H1 (cell line): ENCODE measurements around the gene AHCY. TPM values are rescaled to one million over a fixed set of nuclear protein-coding genes. Genes with fewer than 3 reads are reported as not detected.

Experiments used
- CTCF ChIA-PET: fragments of 300-600 bp; sonication (Branson Sonifier 250); formaldehyde crosslinking; loops from one replicate; lab custom pipeline; 2021; ENCODE audit not compliant: partially characterized antibody; lab: Charles Lee
- POLR2A ChIA-PET: fragments of 300-600 bp; sonication (Branson Sonifier 250); formaldehyde crosslinking; loops from one replicate; lab custom pipeline; 2021; ENCODE audit warnings: inconsistent platforms; ENCODE audit not compliant: partially characterized antibody; lab: Charles Lee
- DNase-seq, 2 experiments: peaks; one replicate each; pipeline versions ENCODE4 v3.0.0 to v3.0.0-alpha.2; 2010 to 2022; ENCODE audit warnings: low spot score in 2 of 2, low read depth in 1 of 2, mixed read lengths in 1 of 2
- FAIRE-seq: peaks from 2 replicates; lab custom pipeline; 2011; peaks lifted over from hg19 to GRCh38; lab: Jason Lieb, UNC
- H2AFZ ChIP-seq: 2 replicates; pipeline ENCODE4 v1.8.1; 2012; ENCODE audit warnings: low read length, inconsistent platforms
- H2AK5ac ChIP-seq: 2 replicates; pipeline ENCODE4 v1.6.1; 2013; ENCODE audit warnings: low read depth, low read length
- H2BK120ac ChIP-seq: replicated peaks from 2 replicates; pipeline ENCODE3; 2013; ENCODE audit warnings: low read depth, low read length, inconsistent platforms
- H2BK12ac ChIP-seq: 2 replicates; pipeline ENCODE4 v1.6.1; 2013; ENCODE audit warnings: low read depth, low read length
- H2BK15ac ChIP-seq: 2 replicates; pipeline ENCODE4 v1.6.1; 2013; ENCODE audit warnings: low read length
- H2BK20ac ChIP-seq: 2 replicates; pipeline ENCODE4 v1.6.1; 2013; ENCODE audit warnings: low read length
- H2BK5ac ChIP-seq: 2 replicates; pipeline ENCODE4 v1.6.1; 2013; ENCODE audit warnings: low read depth, low read length
- H3K14ac ChIP-seq: 2 replicates; pipeline ENCODE4 v1.6.1; 2013; ENCODE audit warnings: inconsistent platforms; ENCODE audit not compliant: insufficient read length
- H3K18ac ChIP-seq: 2 replicates; pipeline ENCODE4 v1.6.1; 2013; ENCODE audit warnings: low read length; ENCODE audit errors: extremely low read depth
- H3K23ac ChIP-seq: 2 replicates; pipeline ENCODE4 v1.6.1; 2013; ENCODE audit warnings: inconsistent platforms; ENCODE audit not compliant: insufficient read length
- H3K23me2 ChIP-seq: 2 replicates; pipeline ENCODE4 v1.6.1; 2013; ENCODE audit warnings: low read depth, low read length
- H3K27ac ChIP-seq: 2 replicates; pipeline ENCODE4 v1.6.1; 2011; ENCODE audit warnings: low read depth, low read length, inconsistent platforms
- H3K27me3 ChIP-seq, 4 experiments: replicated peaks in 1 of 4; 1 replicate in 1 of 4; 2 replicates in 3 of 4; pipeline versions ENCODE4 v1.6.1 to v1.8.1; 2011 to 2013; ENCODE audit warnings: low read length in 3 of 4, mild to moderate bottlenecking in 3 of 4, inconsistent platforms in 2 of 4, mixed read lengths in 2 of 4, moderate library complexity in 1 of 4; ENCODE audit not compliant: control insufficient read depth in 3 of 4, insufficient read depth in 3 of 4; ENCODE audit errors: extremely low read depth in 1 of 4
- H3K36me3 ChIP-seq, 4 experiments: 2 replicates each; pipeline versions ENCODE4 v1.6.1 to v1.8.1; 2011 to 2013; ENCODE audit warnings: mild to moderate bottlenecking in 4 of 4, low read length in 3 of 4, moderate library complexity in 2 of 4, control low read depth in 1 of 4, inconsistent platforms in 1 of 4; ENCODE audit not compliant: insufficient read depth in 4 of 4, control insufficient read depth in 2 of 4
- H3K4ac ChIP-seq: replicated peaks from 2 replicates; pipeline ENCODE3; 2013; ENCODE audit warnings: low read length, low read depth, mixed read lengths, inconsistent platforms; ENCODE audit not compliant: insufficient read length
- H3K4me1 ChIP-seq, 4 experiments: replicated peaks in 1 of 4; 1 replicate in 1 of 4; 2 replicates in 3 of 4; pipeline versions ENCODE4 v1.6.1 to v1.8.1; 2011 to 2013; ENCODE audit warnings: low read length in 3 of 4, inconsistent platforms in 2 of 4, mixed read lengths in 1 of 4; ENCODE audit not compliant: insufficient read depth in 4 of 4, control insufficient read depth in 3 of 4
- H3K4me2 ChIP-seq, 2 experiments: 2 replicates each; pipeline versions ENCODE4 v1.6.1 to v1.8.1; 2011 to 2013; ENCODE audit warnings: low read depth in 2 of 2, low read length in 2 of 2, control low read depth in 1 of 2, inconsistent platforms in 1 of 2, mild to moderate bottlenecking in 1 of 2; ENCODE audit not compliant: insufficient read depth in 1 of 2
- H3K4me3 ChIP-seq, 4 experiments: fragments of 200-600, 300-600 bp in 1 of 4; sonication (generic), shearing (Covaris generic), sonication (Bioruptor Twin) in 1 of 4; 2 replicates each; pipeline versions ENCODE4 v1.5.1 to v1.8.1; 2011 to 2016; ENCODE audit warnings: low read length in 4 of 4, low read depth in 3 of 4, control low read depth in 2 of 4, inconsistent platforms in 2 of 4, mild to moderate bottlenecking in 2 of 4, mixed read lengths in 1 of 4, moderate library complexity in 1 of 4; ENCODE audit not compliant: insufficient read depth in 2 of 4; ENCODE audit errors: extremely low read depth in 1 of 4
- H3K56ac ChIP-seq: replicated peaks from 2 replicates; pipeline ENCODE3; 2013; ENCODE audit warnings: low read depth, mild to moderate bottlenecking, mixed read lengths, low read length, inconsistent platforms; ENCODE audit not compliant: insufficient read length
- H3K79me1 ChIP-seq: 2 replicates; pipeline ENCODE4 v1.6.1; 2013; ENCODE audit warnings: low read depth, low read length, control low read depth
- H3K79me2 ChIP-seq, 2 experiments: 2 replicates each; pipeline versions ENCODE4 v1.6.1 to v1.8.1; 2012 to 2013; ENCODE audit warnings: low read length in 2 of 2, mild to moderate bottlenecking in 2 of 2, inconsistent platforms in 1 of 2; ENCODE audit not compliant: insufficient read depth in 2 of 2, control insufficient read depth in 1 of 2
- H3K9ac ChIP-seq, 4 experiments: replicated peaks in 1 of 4; 1 replicate in 1 of 4; 2 replicates in 3 of 4; pipeline versions ENCODE4 v1.6.1 to v1.8.1; 2011 to 2013; ENCODE audit warnings: low read depth in 3 of 4, low read length in 3 of 4, control low read depth in 2 of 4, mild to moderate bottlenecking in 2 of 4, moderate library complexity in 2 of 4, inconsistent platforms in 1 of 4; ENCODE audit errors: extremely low read depth in 1 of 4
- H3K9me3 ChIP-seq, 2 experiments: 2 replicates each; pipeline versions ENCODE4 v1.6.1 to v1.8.1; 2012 to 2013; ENCODE audit warnings: mild to moderate bottlenecking in 2 of 2, moderate library complexity in 2 of 2, control low read depth in 1 of 2, inconsistent platforms in 1 of 2, low read depth in 1 of 2, low read length in 1 of 2, mixed read lengths in 1 of 2; ENCODE audit not compliant: insufficient read depth in 2 of 2
- H4K20me1 ChIP-seq, 2 experiments: replicated peaks in 1 of 2; 2 replicates each; pipeline versions ENCODE3 to v1.8.1; 2011 to 2013; ENCODE audit warnings: inconsistent platforms in 2 of 2, low read length in 2 of 2, mild to moderate bottlenecking in 1 of 2; ENCODE audit not compliant: insufficient read depth in 2 of 2, control insufficient read depth in 1 of 2
- H4K5ac ChIP-seq: 2 replicates; pipeline ENCODE4 v1.6.1; 2013; ENCODE audit warnings: low read length, low read depth, mixed read lengths, inconsistent platforms; ENCODE audit not compliant: insufficient read length
- H4K8ac ChIP-seq: 2 replicates; pipeline ENCODE4 v1.8.0; 2013; ENCODE audit warnings: mild to moderate bottlenecking, moderate library complexity, low read length, inconsistent platforms; ENCODE audit not compliant: insufficient read depth; ENCODE audit errors: extremely low read depth
- H4K91ac ChIP-seq: replicated peaks from 2 replicates; pipeline ENCODE3; 2013; ENCODE audit warnings: low read length, mixed read lengths, inconsistent platforms; ENCODE audit not compliant: insufficient read length
- BACH1 ChIP-seq: IDR thresholded peaks from 2 replicates; pipeline ENCODE4 v1.6.1; 2012; ENCODE audit warnings: low read length, improper control_type of control experiment
- BRCA1 ChIP-seq: IDR thresholded peaks from 2 replicates; pipeline ENCODE4 v1.6.1; 2012; ENCODE audit warnings: low read depth, low read length, improper control_type of control experiment
- CBX8 ChIP-seq: fragments of 300-800, 300-1000 bp; sonication (generic); IDR thresholded peaks from 2 replicates; pipeline ENCODE4 v1.7.1; 2016; ENCODE audit warnings: low read depth, low read length, borderline replicate concordance
- CREB1 ChIP-seq: IDR thresholded peaks from 2 replicates; pipeline ENCODE4 v1.6.1; 2012; ENCODE audit warnings: inconsistent platforms
- CTBP2 ChIP-seq: IDR thresholded peaks from 2 replicates; pipeline ENCODE4 v1.7.0; 2011; ENCODE audit warnings: borderline replicate concordance, mild to moderate bottlenecking, moderate library complexity, mixed read lengths, low read length; ENCODE audit not compliant: insufficient read depth, insufficient read length
- EP300 ChIP-seq, 2 experiments: IDR thresholded peaks; 1 replicate in 1 of 2; 2 replicates in 1 of 2; pipeline ENCODE4 v1.6.1; 2011 to 2012; ENCODE audit warnings: low read depth in 2 of 2, low read length in 2 of 2, mild to moderate bottlenecking in 2 of 2, borderline replicate concordance in 1 of 2, inconsistent platforms in 1 of 2, moderate library complexity in 1 of 2
- EZH2 ChIP-seq: fragments of 200-600 bp; sonication (generic); IDR thresholded peaks from 2 replicates; pipeline ENCODE4 v1.7.1; 2012; ENCODE audit warnings: low read depth, mild to moderate bottlenecking, moderate library complexity, low read length, inconsistent platforms; ENCODE audit not compliant: severe bottlenecking
- GTF2F1 ChIP-seq: IDR thresholded peaks from 2 replicates; pipeline ENCODE4 v1.6.1; 2012; ENCODE audit warnings: low read depth, low read length, improper control_type of control experiment, borderline replicate concordance
- KDM1A ChIP-seq: fragments of 200-600, 300-600 bp; sonication (generic); IDR thresholded peaks from 2 replicates; pipeline ENCODE4 v1.7.1; 2016; ENCODE audit warnings: mild to moderate bottlenecking, low read length, borderline replicate concordance
- KDM5A ChIP-seq: fragments of 200-600 bp; IDR thresholded peaks from 2 replicates; pipeline ENCODE4 v1.7.1; 2012; ENCODE audit warnings: mild to moderate bottlenecking, low read length, inconsistent platforms, mixed read lengths
- POLR2A ChIP-seq, 2 experiments: IDR thresholded peaks; 1 replicate in 1 of 2; 2 replicates in 1 of 2; pipeline ENCODE4 v1.6.1; 2011; ENCODE audit warnings: low read depth in 2 of 2, low read length in 2 of 2, mild to moderate bottlenecking in 2 of 2; ENCODE audit errors: control extremely low read depth in 1 of 2
- RXRA ChIP-seq: IDR thresholded peaks from 2 replicates; pipeline ENCODE4 v1.6.1; 2011; ENCODE audit warnings: low read depth, mild to moderate bottlenecking, low read length, moderate library complexity; ENCODE audit not compliant: insufficient read depth
- SRF ChIP-seq: IDR thresholded peaks from 2 replicates; pipeline ENCODE4 v1.6.1; 2011; ENCODE audit warnings: mild to moderate bottlenecking, low read depth, low read length, moderate library complexity
- SUZ12 ChIP-seq: fragments of 200-600 bp; sonication (generic); IDR thresholded peaks from 2 replicates; pipeline ENCODE4 v1.6.1; 2012; ENCODE audit warnings: mild to moderate bottlenecking, inconsistent platforms, low read length, moderate library complexity, mixed read lengths
- TBP ChIP-seq: IDR thresholded peaks from 2 replicates; pipeline ENCODE4 v1.6.1; 2011; ENCODE audit warnings: low read depth, low read length, improper control_type of control experiment
- TCF12 ChIP-seq: IDR thresholded peaks from 2 replicates; pipeline ENCODE4 v1.6.1; 2011; ENCODE audit warnings: low read depth, mild to moderate bottlenecking, low read length
- WGBS, 2 experiments: shearing (Covaris generic) in 1 of 2; methylation state at CpG; one replicate each; pipeline versions ENCODE4 v1.1.6 to v1.1.7; 2013 to 2015; ENCODE audit warnings: low lambda C conversion rate in 2 of 2, mixed read lengths in 2 of 2, inconsistent platforms in 1 of 2, low coverage in 1 of 2, missing lambda C conversion rate in 1 of 2; ENCODE audit not compliant: insufficient replicate concordance in 2 of 2, insufficient coverage in 1 of 2, insufficient read length in 1 of 2; ENCODE audit errors: extremely low coverage in 1 of 2, missing lambda C conversion rate in 1 of 2; 5-methylcytosine and 5-hydroxymethylcytosine counted together
- polyA plus RNA-seq, 7 experiments: library from polyadenylated mRNA; depleted of rRNA in 3 of 7; stranded (reverse) in 5 of 7; unstranded in 2 of 7; fragments of >200 nt in 5 of 7; fragments of 200-250 nt in 2 of 7; gene quantifications; 1 replicate in 5 of 7; 2 replicates in 1 of 7; 4 replicates in 1 of 7; pipeline versions ENCODE4 v1.2.1 to v1.2.3, GENCODE V29; 2011 to 2013; ENCODE audit warnings: missing spikeins in 2 of 7, mixed read lengths in 2 of 7
- total RNA-seq: library from RNA; stranded (reverse); fragmentation: NEBNext Ultra II Directional; extraction: Animal tissue kit (Norgen Biotek cat#: 25700); gene quantifications from 2 replicates; pipeline ENCODE4 v1.2.1, GENCODE V29; 2021

Gene AHCY
- total and polyA plus RNA-seq, 2 of the 8 experiments (the other 6 are each of a cell fraction or from before 2014, with no cell fraction given) = 404 to 638 TPM

GRCh38 chr20:34242879-34243278, 60.3 kb downstream of the AHCY start:
- Histone ChIP-seq H2BK120ac (no peak overlapping the region), H3K4me2 (no peak overlapping the region), H2AFZ (no peak overlapping the region), H3K79me1 (no peaks in the 10 kb centered on the region), H3K23ac (no peak overlapping the region), H2BK20ac (no peak overlapping the region), H2AK5ac (no peak overlapping the region), H3K4me3 (no peak overlapping the region), H3K56ac (no peak overlapping the region), H3K9me3 (no peaks in the 10 kb centered on the region), H3K9ac (no peak overlapping the region), H4K5ac (no peak overlapping the region), H2BK15ac (no peak overlapping the region), H3K27me3 (no peaks in the 10 kb centered on the region), H2BK5ac (no peak overlapping the region), H4K20me1 (no peaks in the 10 kb centered on the region), H3K14ac (no peak overlapping the region), H3K18ac (no peak overlapping the region), H3K36me3 (no peaks in the 10 kb centered on the region), H3K79me2 (no peaks in the 10 kb centered on the region), H3K23me2 (no peaks in the 10 kb centered on the region), H3K4ac (no peak overlapping the region), H3K4me1 (no peaks in the 10 kb centered on the region), H4K91ac (no peak overlapping the region), H4K8ac (no peak overlapping the region), H2BK12ac (no peak overlapping the region), H3K27ac (no peak overlapping the region)
- POLR2A ChIA-PET = no interaction called here
- WGBS, 2 experiments = 86% methylated on average over 1 of the region's 1 CpG; no CpG with 5 or more reads in 1 of the 2 experiments
- no peak for FAIRE-seq
- no peak for DNase-seq
- CTCF ChIA-PET = interaction anchor here (1.3 kb wide), 1 partner anchor 13 kb away, joined by 7 read pairs; no protein-coding TSS in a partner anchor
- TF ChIP-seq EP300 (IDR thresholded peaks at IDR 0.05; ENCODE audit: borderline replicate concordance in 1 of 2, low read depth in 2 of 2, low read length in 2 of 2) = no peak
- TF ChIP-seq EZH2 = no peak
- TF ChIP-seq CBX8 = no peak
- TF ChIP-seq SUZ12 = no peak
- TF ChIP-seq SRF = no peak
- TF ChIP-seq TCF12 = no peak
- TF ChIP-seq BRCA1 = no peak
- TF ChIP-seq POLR2A (IDR thresholded peaks at IDR 0.05; ENCODE audit: control extremely low read depth in 1 of 2, low read depth in 2 of 2, low read length in 2 of 2) = no peak
- no peak for TF ChIP-seq BACH1
- no peak for TF ChIP-seq CREB1
- no peak for TF ChIP-seq KDM5A
- TF ChIP-seq RXRA = no peak
- TF ChIP-seq CTBP2 = no peak
- no peak for TF ChIP-seq TBP
- no peak for TF ChIP-seq KDM1A
- TF ChIP-seq GTF2F1 = no peak
